ENCODE data around the gene CDH11.

CDH11 gene

DNA sequence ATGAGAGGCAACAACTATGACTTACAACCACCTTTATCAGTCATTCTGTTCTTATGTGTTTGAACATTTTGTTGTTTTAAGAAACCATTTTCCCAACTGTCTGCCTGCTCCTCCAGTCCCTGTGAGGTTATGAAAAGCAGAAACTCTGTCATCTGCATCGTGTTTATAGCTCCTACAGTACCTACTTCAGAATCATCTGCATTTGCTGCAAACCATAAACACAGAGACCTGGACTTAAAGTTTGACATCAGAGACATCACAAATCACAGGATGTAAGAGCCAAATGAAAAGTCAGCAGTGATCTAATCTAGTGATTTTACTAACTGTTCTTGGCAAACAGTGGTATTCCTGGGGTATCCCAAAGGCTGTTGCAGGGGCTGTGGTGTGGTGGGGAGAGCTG lies 55.2 kb downstream of the CDH11 start:
- Histone ChIP-seq H3K9ac (ENCODE audit: low read depth, low read length) (no peak overlapping the region), H3K27me3 (ENCODE audit: control insufficient read depth, insufficient read depth, low read length) (no peaks in the 10 kb centered on the region), H3K4me1 (ENCODE audit: control insufficient read depth, insufficient read depth, low read length) (no peaks in the 10 kb centered on the region), H3K36me3 (ENCODE audit: control insufficient read depth, insufficient read depth, low read length) (no peaks in the 10 kb centered on the region), H3K9me3 (ENCODE audit: control insufficient read depth, insufficient read depth, low read length) (no peaks in the 10 kb centered on the region), H3K4me3 (ENCODE audit: low read depth, low read length) (no peak overlapping the region)

DNA sequence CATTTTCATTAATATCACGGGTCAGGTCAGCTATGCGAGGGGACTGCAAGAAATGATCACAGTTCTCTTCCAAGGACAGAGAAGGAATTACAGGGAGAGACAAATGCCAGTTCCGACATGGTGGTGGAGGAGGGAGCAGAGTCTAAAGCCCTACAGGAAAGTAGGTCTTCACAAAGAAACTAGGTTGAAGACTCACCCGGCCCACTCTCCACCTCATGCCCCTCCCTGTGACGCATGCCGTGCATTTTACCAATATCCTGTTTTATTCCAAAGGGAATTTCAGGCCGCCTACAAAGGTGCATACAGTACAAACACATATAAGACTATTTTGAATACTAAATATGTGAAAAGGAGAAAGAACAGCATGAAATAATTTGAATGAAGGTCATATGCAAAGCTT lies 56.8 kb downstream of the CDH11 start:
- no peaks in the 10 kb centered on the region for H3K4me1 ChIP-seq (ENCODE audit: control insufficient read depth, insufficient read depth, low read length)
- H3K36me3 ChIP-seq (ENCODE audit: control insufficient read depth, insufficient read depth, low read length), result no peaks in the 10 kb centered on the region
- no peak overlapping the region for H3K4me3 ChIP-seq (ENCODE audit: low read depth, low read length)
- H3K9me3 ChIP-seq (ENCODE audit: control insufficient read depth, insufficient read depth, low read length), result no peaks in the 10 kb centered on the region
- no peak overlapping the region for H3K9ac ChIP-seq (ENCODE audit: low read depth, low read length)
- no peaks in the 10 kb centered on the region for H3K27me3 ChIP-seq (ENCODE audit: control insufficient read depth, insufficient read depth, low read length)

DNA sequence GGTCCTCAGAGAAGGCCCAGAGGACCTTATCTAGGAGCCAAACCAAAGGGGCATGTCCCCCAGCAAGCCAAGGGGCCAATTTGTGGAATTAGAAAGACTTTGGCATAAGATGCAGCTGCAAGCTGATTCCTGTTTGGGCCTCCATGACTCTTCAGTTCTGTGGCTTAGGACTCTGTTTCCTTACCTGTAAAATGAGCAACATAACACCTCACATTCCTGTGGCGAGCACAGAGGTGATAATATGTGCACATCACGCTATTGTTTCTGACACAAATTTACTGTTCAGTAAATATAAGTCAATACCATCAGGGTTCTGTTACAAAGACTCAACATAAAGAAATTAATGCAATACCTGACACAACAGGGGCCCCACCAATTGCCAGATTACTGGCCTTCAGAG lies 57.7 kb downstream of the CDH11 start:
- Histone ChIP-seq H3K9ac (ENCODE audit: low read depth, low read length) (no peak overlapping the region), H3K36me3 (ENCODE audit: control insufficient read depth, insufficient read depth, low read length) (no peaks in the 10 kb centered on the region), H3K27me3 (ENCODE audit: control insufficient read depth, insufficient read depth, low read length) (no peaks in the 10 kb centered on the region), H3K4me1 (ENCODE audit: control insufficient read depth, insufficient read depth, low read length) (no peaks in the 10 kb centered on the region), H3K4me3 (ENCODE audit: low read depth, low read length) (no peak overlapping the region), H3K9me3 (ENCODE audit: control insufficient read depth, insufficient read depth, low read length) (no peaks in the 10 kb centered on the region)

DNA sequence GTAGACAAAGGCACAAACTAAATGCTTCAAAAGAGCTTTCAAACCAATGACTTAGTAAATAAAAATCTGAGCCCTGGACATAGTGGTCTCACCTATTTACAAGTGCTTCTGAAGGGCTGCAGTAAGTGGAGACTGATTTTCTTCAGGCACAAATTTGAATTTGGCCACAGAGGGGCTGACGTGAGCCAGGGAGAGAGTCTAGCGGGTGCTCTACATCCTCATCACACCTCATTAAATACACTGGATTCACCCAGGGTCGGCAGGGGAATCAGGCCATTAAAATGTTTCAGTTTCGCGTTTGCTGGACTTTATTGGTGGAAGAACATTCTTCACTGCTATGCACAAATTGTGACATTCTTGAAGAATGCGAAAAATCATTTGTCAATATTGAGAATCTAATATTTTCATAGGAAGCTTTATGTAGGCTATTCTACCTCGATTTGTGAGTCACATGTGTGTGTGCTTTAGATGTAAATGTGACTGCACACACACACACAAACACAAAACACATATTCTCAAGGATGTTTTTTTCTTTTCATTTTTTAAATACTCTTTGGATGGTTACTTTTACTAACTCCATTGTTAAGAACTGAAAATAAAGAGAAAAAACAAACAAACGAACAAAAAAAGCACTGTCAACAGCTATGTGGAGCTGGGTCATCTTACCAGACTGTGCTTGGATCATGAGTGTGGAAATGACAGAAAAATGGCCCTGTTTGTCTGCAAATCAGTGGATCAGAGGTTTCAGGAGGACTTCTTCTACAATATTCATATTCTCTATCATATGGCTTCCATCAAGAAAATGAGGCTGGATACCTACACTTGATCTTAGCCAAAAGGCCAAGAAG lies 58.9 kb downstream of the CDH11 start:
- Histone ChIP-seq H3K27me3 (ENCODE audit: control insufficient read depth, insufficient read depth, low read length) (no peaks in the 10 kb centered on the region), H3K36me3 (ENCODE audit: control insufficient read depth, insufficient read depth, low read length) (no peaks in the 10 kb centered on the region), H3K4me3 (ENCODE audit: low read depth, low read length) (no peak overlapping the region), H3K9me3 (ENCODE audit: control insufficient read depth, insufficient read depth, low read length) (no peaks in the 10 kb centered on the region), H3K9ac (ENCODE audit: low read depth, low read length) (no peak overlapping the region), H3K4me1 (ENCODE audit: control insufficient read depth, insufficient read depth, low read length) (no peaks in the 10 kb centered on the region)

DNA sequence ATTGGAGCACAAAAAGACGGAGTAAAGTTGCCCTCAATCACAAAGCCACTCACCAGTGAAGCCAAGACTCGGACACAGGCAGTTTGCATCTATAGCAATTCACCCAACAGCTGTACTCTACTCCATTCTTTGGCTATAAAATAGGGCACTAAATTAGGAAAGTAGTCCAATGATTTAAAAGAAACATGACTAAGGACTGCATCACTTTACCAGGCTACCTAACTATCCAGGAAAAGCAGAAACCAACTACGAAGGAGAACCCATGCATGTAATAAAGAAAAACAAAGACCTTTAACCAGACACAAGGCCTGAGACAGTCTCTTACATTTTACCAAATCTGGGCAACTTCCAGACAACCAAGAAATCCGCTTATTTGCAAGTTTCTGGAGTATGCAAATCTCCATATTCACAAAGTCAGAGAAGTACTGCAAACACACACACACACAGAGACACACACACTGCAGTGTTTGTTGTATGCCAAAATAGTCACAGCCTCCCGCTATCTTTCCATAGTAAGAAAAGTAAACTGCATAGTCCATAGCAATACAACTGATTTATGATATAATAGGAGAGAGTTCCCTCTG lies 59.8 kb downstream of the CDH11 start:
- Histone ChIP-seq H3K4me1 (ENCODE audit: control insufficient read depth, insufficient read depth, low read length) (no peaks in the 10 kb centered on the region), H3K9ac (ENCODE audit: low read depth, low read length) (no peak overlapping the region), H3K27me3 (ENCODE audit: control insufficient read depth, insufficient read depth, low read length) (no peaks in the 10 kb centered on the region), H3K9me3 (ENCODE audit: control insufficient read depth, insufficient read depth, low read length) (no peaks in the 10 kb centered on the region), H3K36me3 (ENCODE audit: control insufficient read depth, insufficient read depth, low read length) (no peaks in the 10 kb centered on the region), H3K4me3 (ENCODE audit: low read depth, low read length) (no peak overlapping the region)

DNA sequence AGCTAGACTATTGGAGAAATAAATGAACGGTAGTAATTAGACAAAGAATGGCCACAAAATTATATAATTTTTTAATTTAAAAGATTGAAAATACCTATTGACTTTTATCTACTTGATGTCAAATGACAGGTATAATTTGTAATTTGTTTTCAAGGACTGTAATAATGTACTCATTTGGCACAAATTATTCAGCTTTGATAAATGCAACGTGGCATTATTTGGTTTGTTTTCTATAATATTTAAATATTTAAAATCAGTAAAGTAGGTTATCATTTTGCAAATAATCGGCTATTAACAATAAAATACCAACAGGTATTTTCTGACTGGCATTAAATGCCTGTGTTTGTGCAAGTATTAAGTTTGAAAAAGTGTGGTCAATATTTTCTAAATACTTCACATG lies 60.6 kb downstream of the CDH11 start:
- Histone ChIP-seq H3K4me1 (ENCODE audit: control insufficient read depth, insufficient read depth, low read length) (no peaks in the 10 kb centered on the region), H3K4me3 (ENCODE audit: low read depth, low read length) (no peak overlapping the region), H3K27me3 (ENCODE audit: control insufficient read depth, insufficient read depth, low read length) (no peaks in the 10 kb centered on the region), H3K9me3 (ENCODE audit: control insufficient read depth, insufficient read depth, low read length) (no peaks in the 10 kb centered on the region), H3K9ac (ENCODE audit: low read depth, low read length) (no peak overlapping the region), H3K36me3 (ENCODE audit: control insufficient read depth, insufficient read depth, low read length) (no peaks in the 10 kb centered on the region)

DNA sequence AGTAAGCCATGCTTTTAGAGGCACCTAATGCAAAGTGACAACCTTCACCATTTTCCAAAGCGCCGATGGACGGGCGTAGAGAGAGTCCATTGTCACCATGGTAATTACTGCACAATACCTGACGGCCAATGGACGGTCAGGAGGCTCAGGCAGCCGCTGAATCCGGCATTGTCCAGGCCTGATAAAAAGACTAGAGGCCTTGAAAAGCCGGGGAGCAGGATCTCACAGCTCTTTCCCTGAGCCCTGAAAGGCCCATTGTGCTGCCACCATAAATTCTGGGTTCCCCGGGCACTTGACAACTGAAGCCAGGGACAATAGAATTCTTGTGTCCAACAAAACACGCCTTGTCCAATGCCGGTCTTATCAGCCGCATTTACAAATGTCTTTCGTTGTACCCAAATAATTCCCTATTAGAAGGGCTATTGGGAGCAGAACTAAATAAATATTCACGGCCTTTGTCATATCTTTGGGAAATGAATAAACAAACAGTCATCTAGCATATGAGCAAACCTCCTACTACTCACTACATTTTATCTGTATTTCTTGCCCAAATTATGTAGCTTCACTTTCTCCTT lies 62.4 kb downstream of the CDH11 start:
- no peaks in the 10 kb centered on the region for H3K27me3 ChIP-seq (ENCODE audit: control insufficient read depth, insufficient read depth, low read length)
- H3K36me3 ChIP-seq (ENCODE audit: control insufficient read depth, insufficient read depth, low read length), result no peaks in the 10 kb centered on the region
- H3K4me1 ChIP-seq (ENCODE audit: control insufficient read depth, insufficient read depth, low read length), result no peaks in the 10 kb centered on the region
- no peaks in the 10 kb centered on the region for H3K9me3 ChIP-seq (ENCODE audit: control insufficient read depth, insufficient read depth, low read length)
- no peak overlapping the region for H3K9ac ChIP-seq (ENCODE audit: low read depth, low read length)
- no peak overlapping the region for H3K4me3 ChIP-seq (ENCODE audit: low read depth, low read length)

DNA sequence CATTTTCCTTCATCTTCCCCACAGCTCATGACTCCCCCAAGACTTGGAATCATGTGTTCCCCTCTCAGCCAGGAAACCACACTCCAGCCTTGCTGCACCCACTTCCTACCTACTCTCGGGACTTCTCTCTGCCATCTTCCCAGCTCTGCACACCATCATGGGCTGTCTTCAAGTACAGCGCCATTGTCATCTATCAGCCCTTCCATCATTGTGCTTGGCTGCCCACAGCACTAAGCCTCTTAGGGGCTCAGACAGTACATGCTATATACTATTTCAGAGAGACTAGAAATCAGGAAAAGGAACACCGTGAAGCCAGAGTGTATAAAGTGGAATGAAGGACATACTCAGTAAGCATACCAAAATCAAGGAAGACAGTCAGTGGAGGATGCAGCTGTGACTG lies 64.7 kb downstream of the CDH11 start:
- Histone ChIP-seq H3K27me3 (ENCODE audit: control insufficient read depth, insufficient read depth, low read length) (no peaks in the 10 kb centered on the region), H3K4me3 (ENCODE audit: low read depth, low read length) (no peak overlapping the region), H3K4me1 (ENCODE audit: control insufficient read depth, insufficient read depth, low read length) (no peaks in the 10 kb centered on the region), H3K36me3 (ENCODE audit: control insufficient read depth, insufficient read depth, low read length) (no peaks in the 10 kb centered on the region), H3K9me3 (ENCODE audit: control insufficient read depth, insufficient read depth, low read length) (no peaks in the 10 kb centered on the region), H3K9ac (ENCODE audit: low read depth, low read length) (no peak overlapping the region)

DNA sequence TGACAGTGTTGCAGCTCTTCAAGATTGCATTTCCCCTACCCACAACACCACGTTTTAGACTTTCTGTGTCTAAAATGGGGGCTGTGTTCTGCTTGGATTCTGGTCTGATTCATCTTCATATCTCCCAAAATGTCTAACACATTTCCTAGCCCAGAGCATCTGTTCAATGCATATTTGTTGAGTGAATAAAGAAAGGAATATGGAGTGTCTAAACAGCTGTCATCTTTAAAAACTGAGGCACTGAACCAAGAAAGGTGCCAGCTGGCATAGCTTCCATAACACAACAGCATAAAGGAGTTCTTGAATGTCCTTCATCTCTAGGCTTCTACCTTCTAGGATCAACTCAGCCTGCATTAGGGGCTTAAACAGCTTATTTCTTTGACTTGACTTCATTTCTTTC lies 67.4 kb downstream of the CDH11 start:
- Histone ChIP-seq H3K27me3 (ENCODE audit: control insufficient read depth, insufficient read depth, low read length) (no peaks in the 10 kb centered on the region), H3K9me3 (ENCODE audit: control insufficient read depth, insufficient read depth, low read length) (no peaks in the 10 kb centered on the region), H3K4me3 (ENCODE audit: low read depth, low read length) (no peak overlapping the region), H3K4me1 (ENCODE audit: control insufficient read depth, insufficient read depth, low read length) (no peaks in the 10 kb centered on the region), H3K36me3 (ENCODE audit: control insufficient read depth, insufficient read depth, low read length) (no peaks in the 10 kb centered on the region), H3K9ac (ENCODE audit: low read depth, low read length) (no peak overlapping the region)

DNA sequence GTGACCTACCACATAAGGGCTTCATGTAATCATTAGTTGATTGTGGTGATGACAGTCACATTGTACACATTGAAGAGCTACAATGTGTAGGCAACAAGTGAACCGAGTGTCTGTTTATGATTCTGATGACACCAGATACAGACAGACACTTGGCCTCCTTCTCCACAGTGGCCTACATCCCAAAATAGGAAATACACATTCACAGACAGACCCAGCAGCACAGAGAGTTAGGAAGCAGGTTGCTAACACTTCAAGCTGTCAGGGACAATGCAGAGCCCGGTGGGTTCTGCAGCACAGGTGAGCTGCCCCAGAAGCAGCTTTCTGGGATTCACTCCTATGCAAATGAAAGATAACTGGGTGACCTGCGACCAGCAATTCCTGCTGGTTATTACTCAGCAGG lies 72.2 kb downstream of the CDH11 start:
- Histone ChIP-seq H3K9me3 (ENCODE audit: control insufficient read depth, insufficient read depth, low read length) (no peaks in the 10 kb centered on the region), H3K36me3 (ENCODE audit: control insufficient read depth, insufficient read depth, low read length) (no peaks in the 10 kb centered on the region), H3K4me3 (ENCODE audit: low read depth, low read length) (no peak overlapping the region), H3K4me1 (ENCODE audit: control insufficient read depth, insufficient read depth, low read length) (no peaks in the 10 kb centered on the region), H3K9ac (ENCODE audit: low read depth, low read length) (no peak overlapping the region), H3K27me3 (ENCODE audit: control insufficient read depth, insufficient read depth, low read length) (no peaks in the 10 kb centered on the region)

DNA sequence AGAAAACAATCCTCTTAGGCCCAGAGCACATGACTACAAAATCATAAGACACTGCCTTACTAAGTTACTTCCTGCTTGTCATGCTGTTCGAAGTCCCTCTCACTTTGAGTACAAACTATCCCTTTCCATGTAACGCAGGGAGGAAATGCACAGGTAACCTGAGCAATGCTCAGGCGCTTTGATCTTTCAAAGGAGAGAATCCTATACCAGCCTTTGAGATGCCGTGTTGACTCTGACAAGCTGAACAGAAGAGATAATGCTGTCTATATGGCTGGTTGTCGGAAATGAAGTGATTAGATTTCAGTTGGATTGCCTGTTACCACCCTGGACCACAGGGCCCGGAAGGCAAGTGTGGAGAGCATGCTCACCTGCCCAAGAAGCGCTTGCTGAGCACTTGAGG lies 75.9 kb downstream of the CDH11 start:
- no peak overlapping the region for H3K4me3 ChIP-seq (ENCODE audit: low read depth, low read length)
- H3K9ac ChIP-seq (ENCODE audit: low read depth, low read length), result no peak overlapping the region
- H3K4me1 ChIP-seq (ENCODE audit: control insufficient read depth, insufficient read depth, low read length), result no peaks in the 10 kb centered on the region
- no peaks in the 10 kb centered on the region for H3K36me3 ChIP-seq (ENCODE audit: control insufficient read depth, insufficient read depth, low read length)
- no peaks in the 10 kb centered on the region for H3K9me3 ChIP-seq (ENCODE audit: control insufficient read depth, insufficient read depth, low read length)
- no peaks in the 10 kb centered on the region for H3K27me3 ChIP-seq (ENCODE audit: control insufficient read depth, insufficient read depth, low read length)

DNA sequence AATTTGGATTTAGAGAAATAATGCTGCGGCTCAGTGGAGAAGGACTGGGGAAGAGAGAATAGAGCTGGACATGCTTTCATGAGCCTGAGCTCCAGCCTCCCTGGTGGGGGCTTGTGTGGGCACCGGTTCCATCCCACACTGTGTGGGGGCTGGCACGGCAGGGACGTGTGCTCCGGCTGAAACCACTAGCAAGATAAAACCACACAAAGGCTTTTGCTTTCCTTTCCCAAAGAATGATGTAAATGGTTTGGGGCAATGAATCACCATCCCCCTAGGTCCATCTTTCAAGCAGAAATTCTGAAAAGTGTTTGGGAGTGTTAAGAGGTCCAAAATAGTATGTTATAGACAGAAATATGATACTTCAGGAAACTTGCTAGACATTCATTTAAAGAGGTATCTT lies 77.0 kb downstream of the CDH11 start:
- Histone ChIP-seq H3K4me1 (ENCODE audit: control insufficient read depth, insufficient read depth, low read length) (no peaks in the 10 kb centered on the region), H3K9me3 (ENCODE audit: control insufficient read depth, insufficient read depth, low read length) (no peaks in the 10 kb centered on the region), H3K4me3 (ENCODE audit: low read depth, low read length) (no peak overlapping the region), H3K9ac (ENCODE audit: low read depth, low read length) (no peak overlapping the region), H3K27me3 (ENCODE audit: control insufficient read depth, insufficient read depth, low read length) (no peaks in the 10 kb centered on the region), H3K36me3 (ENCODE audit: control insufficient read depth, insufficient read depth, low read length) (no peaks in the 10 kb centered on the region)

Measured in iPS-15b (cell line).